GM19238 (cell line): ENCODE results near the gene DNAH11.
"Not testable (repeated sequence)": the region's sequence is repeated elsewhere in the genome, so short reads cannot be mapped to it uniquely, and the experiment has no call there.

Experiments used
- DNase-seq: peaks from one replicate; pipeline ENCODE4 v3.0.0; 2011; ENCODE audit warnings: low spot score; ENCODE audit not compliant: insufficient read length

Gene DNAH11

DNA sequence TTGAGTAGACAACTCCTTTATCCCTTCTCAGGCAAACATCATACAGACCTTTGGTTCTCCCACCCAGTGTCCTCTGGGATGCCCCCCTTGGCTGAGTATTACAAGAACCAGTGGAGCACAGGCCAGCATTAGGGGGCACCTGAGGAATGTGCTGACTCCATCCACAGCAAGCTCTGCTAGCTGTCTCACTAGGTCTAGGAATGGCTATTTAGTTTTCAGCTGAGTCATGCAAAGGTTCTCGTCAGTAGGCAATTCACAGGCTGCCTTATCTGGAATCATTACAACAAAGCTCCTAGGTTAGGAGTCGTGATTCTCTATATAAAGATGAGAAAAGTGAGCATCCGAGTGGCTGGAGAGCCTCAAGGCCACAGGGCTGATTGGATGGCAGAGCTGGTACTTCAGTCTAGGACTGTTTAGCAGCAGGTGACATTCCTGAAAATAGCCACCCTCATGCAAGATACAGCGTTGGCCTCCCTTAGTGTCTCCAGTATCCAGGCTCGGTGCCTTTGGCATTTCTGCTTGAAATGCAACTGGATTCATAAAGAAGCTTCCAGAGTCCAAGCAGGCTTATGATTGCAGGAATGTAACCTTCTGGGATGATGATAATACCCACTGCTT lies 327.1 kb downstream of the DNAH11 start:
- DNase-seq = no peak

DNA sequence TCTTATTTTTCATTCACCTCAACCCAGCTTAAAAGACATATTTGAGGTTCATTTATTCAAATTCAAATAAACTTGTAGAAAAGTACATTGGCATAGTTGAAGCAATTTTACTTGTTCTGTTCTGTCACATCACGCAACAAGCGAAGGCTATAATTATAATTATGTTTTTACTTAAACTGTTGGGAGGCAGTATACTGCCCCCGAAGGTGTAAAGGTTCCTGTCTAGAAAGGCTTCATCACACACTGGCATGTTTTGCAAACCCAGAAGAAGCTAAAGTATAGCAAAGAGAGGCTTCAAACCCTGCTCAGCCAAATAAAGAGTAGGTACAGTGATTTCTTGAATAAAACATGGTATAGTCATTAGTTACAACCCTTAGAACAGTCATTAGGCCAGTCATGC lies 340.2 kb downstream of the DNAH11 start:
- no peak for DNase-seq

DNA sequence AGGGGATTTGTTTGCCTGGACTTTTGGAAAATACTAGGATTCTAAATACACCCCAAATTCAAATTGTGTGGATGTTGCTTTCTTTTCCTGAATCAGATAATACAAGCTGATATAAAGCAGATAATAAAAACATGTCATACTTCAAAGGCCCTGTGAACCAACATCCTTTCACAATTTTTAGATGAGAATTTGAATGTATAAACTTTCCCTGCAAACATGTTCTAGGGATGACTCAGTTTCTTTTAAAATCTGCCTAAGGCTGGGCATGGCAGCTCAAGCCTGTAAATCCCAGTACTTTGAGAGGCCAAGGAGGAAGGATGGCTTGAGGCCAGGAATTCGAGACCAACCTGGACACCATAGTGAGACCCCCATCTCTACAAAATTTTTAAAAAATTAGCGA lies 340.7 kb downstream of the DNAH11 start:
- not testable (repeated sequence) for DNase-seq

DNA sequence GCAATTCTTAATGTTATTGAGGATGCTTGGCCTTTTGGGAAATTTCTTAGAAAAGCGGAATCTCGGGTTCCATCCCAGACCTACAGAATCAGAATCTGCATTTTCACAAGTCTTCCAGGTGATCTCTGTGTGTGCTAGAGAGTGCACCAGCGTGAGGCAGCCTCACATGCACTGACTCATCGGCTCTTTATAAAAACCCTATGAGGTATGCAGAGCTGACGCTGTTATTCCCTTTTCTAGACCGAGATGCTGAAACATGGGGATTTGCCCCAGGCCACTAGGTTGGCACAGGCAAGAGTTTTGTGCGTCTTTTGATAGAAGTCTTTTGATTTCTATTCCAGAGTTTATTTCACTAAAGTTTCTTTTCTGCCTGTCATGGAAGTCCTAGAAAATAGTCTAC lies 341.7 kb downstream of the DNAH11 start:
- DNase-seq = no peak

DNA sequence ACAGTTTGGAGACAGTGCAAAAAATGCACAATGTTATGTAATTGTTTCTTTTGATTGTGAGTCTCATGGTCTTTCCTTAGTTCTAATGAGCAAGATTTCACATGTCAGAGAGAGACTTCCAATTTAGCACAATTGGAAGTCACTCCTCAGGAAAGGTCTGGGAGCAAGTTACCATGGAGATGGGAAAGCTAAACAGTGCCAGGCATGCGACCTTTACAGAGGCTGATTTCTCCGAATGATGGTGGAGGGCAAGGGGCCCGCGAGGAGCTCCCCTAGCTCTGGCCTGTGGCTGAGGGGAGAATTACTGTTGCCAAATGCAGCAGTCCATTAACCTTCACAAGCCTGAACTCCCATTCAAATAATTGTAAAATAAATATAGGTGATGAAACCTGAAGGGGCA lies 343.6 kb downstream of the DNAH11 start:
- no peak for DNase-seq

DNA sequence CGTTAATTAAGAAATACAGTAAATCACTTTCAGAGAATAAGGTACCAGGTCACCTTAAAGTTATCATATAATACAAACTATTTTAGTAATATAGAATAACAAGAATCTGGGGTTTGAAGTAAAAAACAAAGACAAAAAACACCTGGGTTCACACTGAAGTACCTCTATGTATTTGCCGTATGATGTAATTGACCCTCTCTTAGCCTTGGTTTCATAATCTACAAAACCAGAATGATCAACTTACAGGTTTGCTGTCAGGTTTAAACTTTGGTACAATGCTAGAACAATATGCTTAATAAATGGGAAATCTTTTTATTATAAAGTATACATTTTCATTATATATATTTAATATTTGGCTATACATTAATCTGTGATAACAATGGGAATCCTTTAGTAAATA lies 344.5 kb downstream of the DNAH11 start:
- no peak for DNase-seq

DNA sequence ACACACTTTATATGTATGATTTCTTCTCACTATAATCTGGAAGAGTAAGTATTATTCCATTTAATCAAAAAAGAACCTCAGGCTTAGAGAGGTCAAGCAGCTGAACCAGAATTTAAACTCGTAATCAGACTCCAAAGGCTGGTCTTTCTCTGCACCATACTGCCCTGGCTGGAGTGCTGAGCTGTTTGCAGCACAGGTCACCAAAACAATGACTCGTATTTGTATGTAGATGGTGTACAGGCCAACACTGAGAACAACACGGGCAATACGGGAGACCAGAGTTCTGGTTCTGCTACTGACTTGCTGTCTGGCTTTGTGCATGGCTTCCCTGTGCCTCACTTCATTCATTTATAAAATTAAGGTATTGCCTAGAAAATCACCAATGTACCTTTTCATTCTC lies 344.9 kb downstream of the DNAH11 start:
- no peak for DNase-seq

DNA sequence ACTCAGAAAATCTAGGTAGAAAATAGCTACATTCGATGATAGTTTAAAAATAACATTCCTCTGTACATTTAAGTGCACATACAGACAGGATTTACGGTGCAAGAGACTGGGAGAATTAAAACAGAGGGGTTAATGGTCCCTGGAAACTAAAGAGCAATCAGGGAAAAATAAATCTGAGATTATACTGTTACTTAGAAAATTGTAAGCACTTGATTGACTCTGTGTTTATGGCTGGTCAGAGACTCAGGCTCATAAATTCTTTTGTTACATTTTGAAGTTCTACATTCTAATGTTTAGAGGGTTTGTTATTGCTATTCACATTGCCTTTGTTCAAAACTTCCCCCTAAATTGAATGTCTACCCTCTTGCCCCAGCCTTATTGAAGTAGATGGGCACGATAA lies 348.5 kb downstream of the DNAH11 start:
- DNase-seq = no peak

DNA sequence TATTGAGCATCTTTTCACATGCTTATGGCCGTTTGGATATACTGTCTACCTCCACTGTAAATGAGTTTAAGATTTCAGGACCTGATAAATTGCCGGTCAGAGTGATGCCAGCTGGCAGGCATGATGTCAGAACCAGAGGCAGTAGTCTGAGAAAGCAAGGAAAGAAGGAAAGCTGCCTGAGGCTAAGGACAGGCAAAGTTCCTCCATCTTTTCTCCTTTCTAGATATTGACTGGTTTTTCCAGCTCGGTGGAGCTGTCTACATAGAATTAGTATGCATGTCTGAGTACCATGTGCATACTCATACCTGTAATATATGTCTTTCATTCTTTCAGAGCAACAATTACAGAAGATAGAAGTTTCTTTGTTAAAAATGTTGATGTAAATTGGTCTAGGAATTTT lies 350.6 kb downstream of the DNAH11 start:
- no peak for DNase-seq

DNA sequence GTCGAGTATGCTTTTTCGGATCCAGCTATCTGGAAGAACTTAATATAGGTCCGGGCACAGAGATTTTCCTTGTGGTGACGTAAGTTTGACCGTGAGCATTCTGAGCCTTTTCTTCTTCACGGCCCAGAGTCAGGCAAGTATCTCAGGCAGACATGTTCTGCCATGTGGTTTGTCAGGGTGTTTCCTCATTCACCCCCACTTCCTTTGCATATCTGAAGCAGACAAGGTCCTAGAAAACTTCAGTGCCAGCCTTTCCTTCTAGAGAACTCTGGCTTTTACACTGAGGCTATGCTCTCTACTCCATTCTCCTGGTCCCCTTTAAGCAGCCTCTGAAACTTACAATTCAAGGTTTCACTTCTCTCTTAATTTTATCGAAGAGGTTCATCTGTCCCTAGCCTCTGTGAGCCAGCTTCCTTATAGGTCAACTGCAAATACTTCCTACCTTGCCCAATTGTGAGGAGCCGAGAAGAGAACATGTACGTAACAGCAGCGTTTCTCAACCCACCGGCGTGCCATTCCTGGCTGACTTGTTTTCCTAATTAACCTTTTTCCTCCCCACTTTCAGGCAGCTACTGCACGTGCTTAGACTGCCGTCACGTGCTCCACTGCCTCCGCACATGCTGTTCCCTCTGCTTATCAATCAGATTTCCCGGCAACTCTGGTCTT lies 355.6 kb downstream of the DNAH11 start:
- DNase-seq = peak; percentile 36

DNA sequence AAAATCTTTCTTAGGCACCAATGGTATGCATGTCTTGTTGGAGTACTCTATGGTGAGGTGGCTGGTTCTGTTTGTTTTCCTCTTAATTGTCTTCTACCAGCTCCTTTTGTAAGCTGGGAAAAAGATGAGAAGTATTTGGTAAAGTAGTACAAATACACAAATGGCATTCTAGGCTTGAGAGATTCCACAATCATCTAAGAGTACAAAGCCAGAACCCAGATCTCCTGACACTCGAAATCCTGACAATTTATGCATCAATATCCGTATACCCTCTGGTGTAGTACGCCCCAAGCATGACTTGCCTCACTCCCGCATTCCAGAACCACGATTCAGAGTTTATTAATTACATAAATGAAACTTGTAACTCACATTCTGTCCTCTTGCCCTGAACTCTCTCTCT lies 359.4 kb downstream of the DNAH11 start:
- DNase-seq = no peak

DNA sequence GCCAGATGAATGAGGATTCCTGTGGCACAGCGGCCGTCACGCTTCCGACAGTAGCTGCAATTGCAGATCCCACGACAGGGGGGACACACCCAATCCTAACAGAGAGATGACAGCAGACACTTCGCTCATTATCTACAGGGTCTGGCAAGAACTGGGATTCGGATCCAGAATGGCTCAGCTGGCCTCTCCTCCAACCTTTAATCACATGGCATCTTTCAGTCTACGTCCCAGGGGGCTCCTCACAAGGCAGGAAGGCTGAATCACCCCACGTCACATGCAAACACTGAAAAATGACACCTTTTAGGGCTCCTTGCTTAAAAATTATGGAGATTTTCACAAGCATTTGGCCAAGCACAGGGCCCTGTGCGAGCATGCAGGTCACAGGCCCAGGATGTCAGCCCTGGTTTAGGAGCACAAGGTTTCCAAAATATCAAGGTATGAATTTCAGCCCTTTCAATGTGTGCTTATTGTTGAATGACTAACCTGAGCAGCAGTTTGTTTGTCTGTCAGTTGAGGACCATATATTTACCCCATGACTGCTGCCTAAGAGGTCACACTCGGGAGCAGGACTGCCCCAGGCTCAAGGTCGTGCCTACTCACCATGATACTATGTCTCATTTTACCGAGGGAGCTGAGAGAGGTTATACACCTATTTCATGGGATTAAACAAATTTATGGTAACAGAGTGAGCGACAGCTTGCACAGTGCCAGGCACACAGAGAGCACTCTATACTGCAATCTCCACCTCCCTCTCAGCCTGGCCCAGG lies 360.4 kb downstream of the DNAH11 start:
- DNase-seq = no peak

DNA sequence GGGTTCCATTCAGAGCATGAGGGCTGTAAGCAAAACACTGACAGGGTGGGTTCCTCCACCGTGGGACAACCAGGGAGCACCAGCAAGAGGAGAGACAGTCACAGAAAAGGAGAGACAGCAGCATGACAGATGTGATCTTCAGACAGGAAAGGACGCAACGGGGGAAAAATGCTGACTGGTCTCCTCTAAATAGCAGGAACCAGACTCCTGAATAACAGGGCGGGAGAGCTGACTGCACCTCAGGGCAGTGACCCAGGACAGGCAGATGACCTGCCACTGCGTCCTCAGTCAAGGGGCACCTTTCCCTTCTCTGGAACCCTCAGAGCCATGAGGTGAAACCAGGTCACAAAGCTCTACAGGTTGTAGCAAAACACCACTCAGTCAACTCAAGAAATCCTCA lies 365.9 kb downstream of the DNAH11 start:
- DNase-seq = no peak

DNA sequence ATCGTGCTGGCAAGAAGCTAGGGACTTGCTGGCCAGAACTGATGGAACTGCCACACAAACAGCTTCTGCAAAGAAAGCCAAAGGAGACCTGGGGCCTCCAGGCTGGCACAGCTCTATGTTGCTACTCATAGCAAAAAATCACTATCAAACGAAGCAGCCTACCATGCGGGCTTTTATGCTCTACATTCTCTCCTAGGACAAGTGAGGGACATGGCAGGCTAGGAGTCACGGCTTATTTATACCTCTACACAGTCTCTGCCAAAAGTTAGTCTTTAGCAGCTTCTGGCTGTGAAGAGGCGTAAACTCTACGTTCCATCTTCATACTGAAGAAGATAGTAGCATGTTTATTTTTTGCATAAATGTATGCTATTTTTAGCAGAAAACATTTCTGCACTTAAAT lies 367.4 kb downstream of the DNAH11 start:
- no peak for DNase-seq

DNA sequence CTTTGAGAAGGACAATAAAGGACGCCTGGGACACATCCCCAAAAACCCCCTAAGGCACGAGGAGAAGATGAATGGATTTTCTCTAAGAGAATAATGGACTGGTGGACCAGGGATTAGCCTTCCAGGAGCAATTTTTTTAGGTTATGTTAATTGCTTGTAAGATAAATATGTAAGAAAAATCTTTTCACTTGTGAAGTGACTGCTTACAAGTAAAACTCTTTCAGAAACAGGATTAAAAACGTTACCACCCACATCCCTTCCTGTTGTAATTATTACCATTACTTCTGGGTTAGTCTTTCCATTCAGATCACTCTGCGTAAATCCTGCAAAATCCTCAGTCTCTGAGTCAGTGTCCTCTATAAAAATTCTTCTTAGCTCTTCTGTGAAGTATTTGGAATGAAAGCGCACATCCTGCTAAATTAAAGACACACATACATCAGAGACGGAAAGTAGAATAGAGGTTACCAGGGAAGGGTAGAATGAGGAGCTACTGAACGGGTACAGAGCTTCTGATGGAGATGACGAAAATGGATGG lies 368.6 kb downstream of the DNAH11 start:
- no peak for DNase-seq

DNA sequence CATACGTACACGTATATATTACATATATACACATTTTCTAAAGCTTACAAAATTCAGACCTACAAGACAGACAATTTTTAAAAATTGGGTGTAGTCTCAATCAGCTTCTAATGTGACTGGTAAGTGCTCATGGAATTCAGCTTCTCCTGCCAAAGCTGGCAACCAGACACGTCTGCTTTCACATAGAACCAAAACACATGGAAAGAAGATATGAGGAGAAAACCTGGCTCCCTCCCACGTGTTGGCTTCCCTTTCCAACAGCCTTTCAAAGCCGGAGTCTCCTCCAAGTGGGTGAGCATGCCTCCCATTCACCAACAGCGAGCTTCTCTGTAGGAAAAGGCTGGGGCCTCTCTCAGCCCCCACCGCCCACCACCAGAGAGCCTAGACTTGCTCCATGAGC lies 369.5 kb downstream of the DNAH11 start:
- DNase-seq = no peak

DNA sequence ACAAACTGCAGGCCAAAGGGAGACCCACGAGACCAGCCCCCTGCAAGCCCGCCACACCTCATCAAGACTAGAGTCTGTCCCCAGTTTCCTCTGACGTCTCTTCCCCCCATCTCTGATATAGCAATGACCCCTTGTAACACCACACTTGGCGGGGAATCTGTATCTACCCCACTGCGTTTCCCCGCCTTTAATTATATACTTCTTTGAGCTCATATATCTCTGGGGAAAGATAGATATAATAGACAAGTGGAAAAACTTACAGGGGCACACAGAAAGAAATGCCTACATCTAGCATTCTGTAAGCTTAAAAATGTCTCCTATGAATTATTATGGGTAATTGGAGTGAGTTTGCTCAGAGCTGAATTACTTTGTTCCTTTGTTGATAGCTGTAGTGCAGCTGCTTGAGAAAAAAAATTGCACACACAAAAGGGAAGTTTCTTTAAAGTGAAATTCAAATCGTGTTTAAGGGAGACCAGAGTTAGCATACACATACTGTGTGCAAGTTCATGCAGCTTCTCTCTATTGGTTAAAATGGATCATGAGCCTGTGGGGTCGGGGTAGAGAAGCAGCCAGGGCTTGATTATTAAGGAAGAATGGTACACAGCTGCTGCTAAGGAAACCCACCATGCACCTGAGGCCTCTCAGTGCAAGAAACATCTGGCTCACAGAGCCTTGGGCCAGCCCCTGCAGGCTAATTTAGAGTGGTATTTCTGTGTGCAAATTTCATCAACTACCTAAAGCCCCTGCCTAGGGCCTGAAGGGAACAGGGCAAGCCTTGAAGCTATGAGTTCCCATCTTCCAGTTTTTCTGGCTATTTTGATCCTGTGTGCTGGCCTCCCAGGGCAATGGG lies 370.3 kb downstream of the DNAH11 start:
- no peak for DNase-seq

DNA sequence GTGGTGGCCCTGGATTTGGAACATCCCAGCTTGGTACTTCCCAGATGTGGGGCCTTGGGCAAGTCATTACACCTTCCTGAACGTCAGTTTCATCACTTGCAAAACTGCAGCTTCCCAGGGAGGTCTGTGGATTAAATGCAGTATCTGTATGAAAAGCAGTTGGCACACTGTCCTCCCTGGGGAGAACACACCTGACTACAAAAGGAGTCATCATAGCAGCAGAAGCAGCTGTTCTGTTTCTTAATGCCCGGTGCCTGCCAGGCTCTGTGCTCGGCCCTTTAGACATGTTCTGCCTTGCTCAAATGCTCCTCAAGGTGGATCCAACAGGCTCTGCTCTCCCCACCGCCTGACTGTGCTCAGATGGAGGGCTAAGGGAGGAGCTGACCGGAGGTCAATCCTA lies 371.8 kb downstream of the DNAH11 start:
- no peak for DNase-seq

DNA sequence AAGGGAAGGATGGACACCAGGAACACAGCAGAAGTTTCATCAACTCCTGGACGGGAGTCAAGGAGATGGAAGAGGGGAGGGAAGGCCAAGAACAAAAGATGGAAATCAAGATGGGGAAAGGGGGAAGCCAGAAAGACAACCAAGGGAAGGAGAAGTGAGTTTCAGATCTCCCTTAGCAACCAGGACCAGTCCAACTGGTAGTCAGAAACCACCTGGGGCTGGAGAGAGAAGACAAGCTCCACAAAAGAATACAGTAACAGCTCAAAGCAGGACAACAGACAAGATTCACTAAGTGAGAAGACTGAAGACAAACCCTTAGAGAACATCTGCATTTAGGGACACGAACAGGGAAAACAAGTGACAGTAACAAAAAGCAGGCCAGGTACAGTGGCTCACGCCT lies 372.3 kb downstream of the DNAH11 start:
- DNase-seq = no peak

DNA sequence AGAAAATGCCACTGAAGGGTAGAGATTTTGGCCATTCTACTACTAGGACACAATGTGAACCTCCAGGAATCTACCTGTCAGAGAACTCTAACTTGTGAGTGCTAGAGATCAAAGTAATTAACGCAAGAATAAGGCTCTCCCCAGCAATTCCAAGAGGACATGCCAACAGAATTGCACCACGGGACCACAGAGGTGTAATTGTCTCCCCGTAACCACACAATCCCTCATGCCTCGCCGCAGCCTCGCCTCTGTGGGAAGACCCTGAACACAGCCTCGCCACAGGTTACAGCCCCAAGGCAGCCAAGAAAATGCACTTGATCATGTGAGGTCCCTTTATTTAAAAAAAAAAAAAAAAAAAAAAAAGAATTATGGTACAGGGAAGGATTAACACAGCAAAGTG lies 373.3 kb downstream of the DNAH11 start:
- DNase-seq = no peak

DNA sequence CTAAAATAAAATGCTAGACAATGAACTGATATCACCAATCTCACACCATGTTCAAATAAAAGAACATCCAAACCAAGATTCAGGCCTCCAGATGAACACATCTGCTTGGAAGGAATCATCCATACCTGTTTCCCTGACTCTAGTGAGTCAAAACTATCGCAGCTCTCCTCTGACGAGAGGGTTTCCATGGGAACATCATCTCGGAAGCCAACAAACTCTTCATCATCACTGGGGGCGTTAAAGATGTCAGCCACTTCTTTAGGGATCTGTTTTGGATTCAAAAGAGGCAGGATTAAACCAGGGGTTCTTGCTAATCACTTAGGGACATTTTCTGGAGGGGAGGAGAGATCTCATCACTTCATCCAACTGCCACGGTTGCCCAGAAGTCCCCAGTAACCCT lies 373.8 kb downstream of the DNAH11 start:
- no peak for DNase-seq

DNA sequence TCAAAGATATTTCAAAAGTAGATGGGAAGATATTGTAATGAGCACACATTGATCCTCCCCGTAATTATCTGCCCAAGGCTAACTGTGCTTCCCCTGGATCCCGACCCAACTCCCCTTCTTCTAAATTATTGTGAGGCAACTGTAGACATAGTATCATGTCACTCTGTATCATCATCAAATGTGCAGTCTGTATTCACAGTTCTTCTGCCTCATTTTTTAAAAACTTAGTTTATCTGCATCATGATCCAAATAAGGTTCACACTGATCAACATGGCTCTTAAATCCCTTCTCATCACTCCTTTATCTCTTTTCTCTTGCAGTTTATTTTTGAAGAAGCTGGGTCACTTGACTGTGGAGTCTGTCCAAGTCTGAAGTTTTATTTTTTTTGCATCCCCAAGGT lies 375.4 kb downstream of the DNAH11 start:
- DNase-seq = no peak
